T-helper 1 cell (primary cell): Measurements from ENCODE around the gene CRACR2A.

Experiments used
- DNase-seq, 5 donors: peaks; one replicate each; pipeline ENCODE4 v3.0.0-alpha.2; 2012 to 2020

The CRACR2A gene

GRCh38 chr12:3723916-3724805 is 28.7 kb downstream of the CRACR2A start:
- no peak for DNase-seq

GRCh38 chr12:3722368-3722767 is 30.5 kb downstream of the CRACR2A start:
- no peak for DNase-seq

GRCh38 chr12:3720772-3721171 is 32.1 kb downstream of the CRACR2A start:
- no peak for DNase-seq

GRCh38 chr12:3718100-3718499 is 34.8 kb downstream of the CRACR2A start:
- no peak for DNase-seq

- DNase-seq: no peak
These were observed 35.5 kb downstream of the CRACR2A start for GRCh38 chr12:3717283-3717898.

GRCh38 chr12:3715999-3716398 is 36.9 kb downstream of the CRACR2A start:
- DNase-seq: no peak

- no peak for DNase-seq
These were observed 39.0 kb downstream of the CRACR2A start for GRCh38 chr12:3713947-3714346.

- DNase-seq: no peak
These were observed 39.4 kb downstream of the CRACR2A start for GRCh38 chr12:3713483-3713882.

- DNase-seq: no peak
These were observed 40.5 kb downstream of the CRACR2A start for GRCh38 chr12:3712209-3712992.

GRCh38 chr12:3705354-3705675 is 47.6 kb downstream of the CRACR2A start:
- no peak for DNase-seq

- DNase-seq: no peak
These were observed 48.2 kb downstream of the CRACR2A start for GRCh38 chr12:3704512-3705353.

GRCh38 chr12:3700861-3701260 is 52.0 kb downstream of the CRACR2A start:
- no peak for DNase-seq

GRCh38 chr12:3698218-3698974 is 54.5 kb downstream of the CRACR2A start:
- DNase-seq: no peak

GRCh38 chr12:3697311-3697870 is 55.5 kb downstream of the CRACR2A start:
- no peak for DNase-seq

GRCh38 chr12:3694673-3695072 is 58.2 kb downstream of the CRACR2A start:
- DNase-seq: no peak

- DNase-seq: no peak
These were observed 60.1 kb downstream of the CRACR2A start for GRCh38 chr12:3692616-3693365.

GRCh38 chr12:3686463-3686862 is 66.4 kb downstream of the CRACR2A start:
- no peak for DNase-seq

- DNase-seq: no peak
These were observed 67.1 kb downstream of the CRACR2A start for GRCh38 chr12:3685830-3686229.

GRCh38 chr12:3684449-3685051 is 68.4 kb downstream of the CRACR2A start:
- DNase-seq: no peak

- no peak for DNase-seq
These were observed 69.2 kb downstream of the CRACR2A start for GRCh38 chr12:3683670-3684069.
